Fibroblast of skin of abdomen (primary cell): ENCODE data around the gene RAF1.
A peak's percentile ranks its signal among the peaks of the same experiment; 100 is the strongest.
"Not testable (repeated sequence)": the region's sequence is repeated elsewhere in the genome, so short reads cannot be mapped to it uniquely, and the experiment has no call there.

Experiments used
- DNase-seq: peaks from one replicate; pipeline ENCODE4 v3.0.0-alpha.2; 2013

Gene RAF1

GRCh38 chr3:12557473-12558100 is 106.3 kb downstream of the RAF1 start:
- DNase-seq, result peak; percentile 23

- peak; percentile 84 for DNase-seq
Measured at GRCh38 chr3:12556690-12557472, 107.0 kb downstream of the RAF1 start, which contains the start of gene MKRN2. Gene MKRN2, plus strand, starts transcription at chr3:12557087. Its CDS starts 64 bp downstream, at chr3:12557151.

- no peak for DNase-seq
Measured at GRCh38 chr3:12556314-12556689, 107.6 kb downstream of the RAF1 start.

- DNase-seq, result peak; percentile 27
Measured at GRCh38 chr3:12553921-12554391, 110.0 kb downstream of the RAF1 start.

GRCh38 chr3:12549971-12550760 is 113.8 kb downstream of the RAF1 start:
- DNase-seq, result no peak

- DNase-seq, result no peak
Measured at GRCh38 chr3:12545473-12545791, 118.5 kb downstream of the RAF1 start, which contains the start of gene MKRN2OS. Gene MKRN2OS, minus strand, starts transcription at chr3:12545499. Its CDS starts 35 bp downstream, at chr3:12545464.

GRCh38 chr3:12544652-12545472 is 119.1 kb downstream of the RAF1 start:
- no peak for DNase-seq

- not testable (repeated sequence) for DNase-seq
Measured at GRCh38 chr3:12543497-12543896, 120.4 kb downstream of the RAF1 start.

GRCh38 chr3:12541625-12542024 is 122.3 kb downstream of the RAF1 start:
- DNase-seq, result no peak

- peak; percentile 9 for DNase-seq
Measured at GRCh38 chr3:12536423-12536822, 127.5 kb downstream of the RAF1 start.
